Measurements from ENCODE around the gene KCNK5. TPM values are rescaled to one million over a fixed set of nuclear protein-coding genes. Genes with fewer than 3 reads are reported as not detected.

Gene KCNK5
- total RNA-seq, 4 donors from 2014 or later: 16.7 to 20.0 (median 18.4) TPM

GRCh38 chr6:39184906-39185580 lies 44.2 kb downstream of the KCNK5 start:
- H3K9me3 ChIP-seq: no peaks in the 10 kb centered on the region
- no peaks in the 10 kb centered on the region for H3K27me3 ChIP-seq
- peaks cover 0 to 36% (median 14%) of the 10 kb centered on the region in 4 donors for H3K4me1 ChIP-seq
- peak overlapping the region in 3 of 4 donors; percentile 28 to 81 (median 50) for H3K27ac ChIP-seq
- H3K4me3 ChIP-seq: no peak overlapping the region
- no peak for DNase-seq (ENCODE audit: low spot score in 2 of 2)
- H3K36me3 ChIP-seq: peaks cover 0 to 25% (median 0%) of the 10 kb centered on the region in 3 donors
- 80 to 89% methylated on average over 5 of the region's 5 CpGs for WGBS, 2 donors
- TF ChIP-seq, protein P1, sequence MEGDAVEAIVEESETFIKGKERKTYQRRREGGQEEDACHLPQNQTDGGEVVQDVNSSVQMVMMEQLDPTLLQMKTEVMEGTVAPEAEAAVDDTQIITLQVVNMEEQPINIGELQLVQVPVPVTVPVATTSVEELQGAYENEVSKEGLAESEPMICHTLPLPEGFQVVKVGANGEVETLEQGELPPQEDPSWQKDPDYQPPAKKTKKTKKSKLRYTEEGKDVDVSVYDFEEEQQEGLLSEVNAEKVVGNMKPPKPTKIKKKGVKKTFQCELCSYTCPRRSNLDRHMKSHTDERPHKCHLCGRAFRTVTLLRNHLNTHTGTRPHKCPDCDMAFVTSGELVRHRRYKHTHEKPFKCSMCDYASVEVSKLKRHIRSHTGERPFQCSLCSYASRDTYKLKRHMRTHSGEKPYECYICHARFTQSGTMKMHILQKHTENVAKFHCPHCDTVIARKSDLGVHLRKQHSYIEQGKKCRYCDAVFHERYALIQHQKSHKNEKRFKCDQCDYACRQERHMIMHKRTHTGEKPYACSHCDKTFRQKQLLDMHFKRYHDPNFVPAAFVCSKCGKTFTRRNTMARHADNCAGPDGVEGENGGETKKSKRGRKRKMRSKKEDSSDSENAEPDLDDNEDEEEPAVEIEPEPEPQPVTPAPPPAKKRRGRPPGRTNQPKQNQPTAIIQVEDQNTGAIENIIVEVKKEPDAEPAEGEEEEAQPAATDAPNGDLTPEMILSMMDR (IDR thresholded peaks at IDR 0.05): no peak

DNA sequence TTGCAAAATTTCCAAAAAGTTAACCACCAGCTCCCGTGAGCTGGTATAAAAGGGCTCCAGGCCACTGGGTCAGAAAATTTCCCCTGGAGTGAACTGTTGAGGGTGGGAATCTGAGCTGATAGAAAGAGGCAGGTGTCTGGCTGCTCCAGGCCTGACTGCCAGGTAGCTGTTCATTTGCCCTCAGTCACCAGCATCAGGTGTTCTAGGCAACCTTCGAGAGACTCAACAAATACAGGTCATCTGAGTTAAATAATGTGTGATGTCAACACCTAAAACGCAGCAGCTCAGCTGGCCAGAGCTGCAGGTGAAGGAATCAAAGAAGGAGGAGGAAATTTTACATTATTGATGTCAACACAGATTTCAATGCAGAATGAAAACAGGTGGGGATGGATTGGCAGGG lies 46.7 kb downstream of the KCNK5 start:
- Histone ChIP-seq H3K36me3 (peaks cover 0 to 48% (median 0%) of the 10 kb centered on the region in 3 donors), H3K4me3 (no peak overlapping the region), H3K27ac (no peak overlapping the region), H3K4me1 (peaks cover 0 to 11% (median 2%) of the 10 kb centered on the region in 4 donors), H3K27me3 (no peaks in the 10 kb centered on the region), H3K9me3 (peaks cover 0 to under 1% (median 0%) of the 10 kb centered on the region in 4 donors)
- 79 to 93% methylated on average over 3 of the region's 3 CpGs for WGBS, 2 donors
- TF ChIP-seq POLR2A (IDR thresholded peaks at IDR 0.05) (no peak), EP300 (IDR thresholded peaks at IDR 0.05) (no peak)
- TF ChIP-seq, protein P1 (IDR thresholded peaks at IDR 0.05): no peak
- no peak for DNase-seq (ENCODE audit: low spot score in 2 of 2)

DNA sequence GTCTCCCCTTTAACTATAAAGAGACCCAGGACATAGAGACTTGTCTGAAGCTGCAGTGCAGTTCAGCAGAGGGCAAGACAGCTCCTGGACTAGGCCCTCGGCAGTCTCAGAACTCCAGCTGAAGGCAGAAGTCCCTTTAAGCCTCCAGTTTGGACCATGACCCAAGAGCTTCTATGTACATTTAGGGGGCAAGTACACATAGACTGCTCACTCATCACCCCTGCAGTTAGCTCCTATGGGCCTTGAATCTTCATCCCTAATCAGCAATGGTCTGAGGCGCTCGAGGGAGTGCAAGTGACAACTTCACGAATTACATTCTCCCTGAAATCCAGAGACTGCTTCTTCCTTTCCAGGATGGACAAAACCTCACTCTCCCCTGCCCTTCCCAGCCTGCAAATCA lies 47.4 kb downstream of the KCNK5 start:
- H3K4me1 ChIP-seq: peaks cover 0 to 6% (median 0%) of the 10 kb centered on the region in 4 donors
- TF ChIP-seq EP300 (IDR thresholded peaks at IDR 0.05) (no peak), POLR2A (IDR thresholded peaks at IDR 0.05) (no peak)
- TF ChIP-seq, protein P1 (IDR thresholded peaks at IDR 0.05): no peak
- peaks cover 0 to 8% (median 3%) of the 10 kb centered on the region in 4 donors for H3K9me3 ChIP-seq
- 86 to 89% methylated on average over 4 of the region's 4 CpGs for WGBS, 2 donors
- DNase-seq (ENCODE audit: low spot score in 2 of 2): no peak
- no peaks in the 10 kb centered on the region for H3K27me3 ChIP-seq
- no peak overlapping the region for H3K4me3 ChIP-seq
- peaks cover 0 to 56% (median 0%) of the 10 kb centered on the region in 3 donors for H3K36me3 ChIP-seq
- no peak overlapping the region for H3K27ac ChIP-seq

GRCh38 chr6:39181333-39181732 lies 47.9 kb downstream of the KCNK5 start:
- no peak for DNase-seq (ENCODE audit: low spot score in 2 of 2)
- Histone ChIP-seq H3K4me3 (no peak overlapping the region), H3K36me3 (peaks cover 0 to 58% (median 0%) of the 10 kb centered on the region in 3 donors), H3K27me3 (no peaks in the 10 kb centered on the region), H3K27ac (no peak overlapping the region), H3K9me3 (peaks cover 0 to 9% (median 4%) of the 10 kb centered on the region in 4 donors), H3K4me1 (peaks cover 0 to 1% (median 0%) of the 10 kb centered on the region in 4 donors)
- 66 to 81% methylated on average over 6 of the region's 6 CpGs for WGBS, 2 donors
- no peak for TF ChIP-seq EP300 (IDR thresholded peaks at IDR 0.05)
- no peak for TF ChIP-seq POLR2A (IDR thresholded peaks at IDR 0.05)
- TF ChIP-seq, protein P1 (IDR thresholded peaks at IDR 0.05): no peak

GRCh38 chr6:39178804-39179203 lies 50.5 kb downstream of the KCNK5 start:
- no peak for DNase-seq (ENCODE audit: low spot score in 2 of 2)
- peaks cover 0 to 43% (median 0%) of the 10 kb centered on the region in 3 donors for H3K36me3 ChIP-seq
- no peak for TF ChIP-seq POLR2A (IDR thresholded peaks at IDR 0.05)
- TF ChIP-seq EP300 (IDR thresholded peaks at IDR 0.05): no peak
- TF ChIP-seq, protein P1 (IDR thresholded peaks at IDR 0.05): no peak
- peak overlapping the region in 1 of 4 donors; percentile 29 for H3K27ac ChIP-seq
- peaks cover 0 to 9% (median 4%) of the 10 kb centered on the region in 4 donors for H3K9me3 ChIP-seq
- H3K4me3 ChIP-seq: no peak overlapping the region
- H3K4me1 ChIP-seq: no peaks in the 10 kb centered on the region
- WGBS, 2 donors: 87% methylated on average over 4 of the region's 4 CpGs
- no peaks in the 10 kb centered on the region for H3K27me3 ChIP-seq

Data from tibial nerve (tissue), 4 donors.